Smooth muscle cell (in vitro differentiated cells): ENCODE measurements around the gene OR52J3. TPM values are rescaled to one million over a fixed set of nuclear protein-coding genes. Genes with fewer than 3 reads are reported as not detected.
A peak's percentile ranks its signal among the peaks of the same experiment; 100 is the strongest.

Experiments
- DNase-seq: peaks from one replicate; lab custom pipeline; 2025; ENCODE audit not compliant: unreplicated experiment; lab: John Stamatoyannopoulos, UW
- H2AFZ ChIP-seq: fragments of 200-600 bp; sonication (generic); 2 replicates; pipeline ENCODE4 v1.6.0; 2016; ENCODE audit warnings: antibody characterized with exemption, low read depth, mild to moderate bottlenecking
- H3F3A ChIP-seq: fragments of 200-600 bp; sonication (generic); 2 replicates; pipeline ENCODE4 v1.6.0; 2017; ENCODE audit warnings: antibody characterized with exemption, low read depth
- H3K27ac ChIP-seq: fragments of 200-600 bp; sonication (generic); 2 replicates; pipeline ENCODE4 v1.5.1; 2016; ENCODE audit warnings: low read depth, mild to moderate bottlenecking
- H3K27me3 ChIP-seq: fragments of 200-600 bp; sonication (generic); 2 replicates; pipeline ENCODE4 v1.6.1; 2016; ENCODE audit warnings: low read depth, mild to moderate bottlenecking
- H3K36me3 ChIP-seq: fragments of 200-600 bp; sonication (generic); 2 replicates; pipeline ENCODE4 v1.5.1; 2016; ENCODE audit warnings: low read depth
- H3K4me1 ChIP-seq: fragments of 200-600 bp; sonication (generic); 2 replicates; pipeline ENCODE4 v1.5.1; 2016; ENCODE audit warnings: low read depth
- H3K4me2 ChIP-seq: fragments of 200-600 bp; sonication (generic); 2 replicates; pipeline ENCODE4 v1.6.0; 2016; ENCODE audit warnings: mild to moderate bottlenecking
- H3K4me3 ChIP-seq: fragments of 200-600 bp; sonication (generic); 2 replicates; pipeline ENCODE4 v1.5.1; 2016; ENCODE audit warnings: mild to moderate bottlenecking
- H3K79me2 ChIP-seq: fragments of 200-600 bp; sonication (generic); 2 replicates; pipeline ENCODE4 v1.6.0; 2016; ENCODE audit warnings: low read depth, mild to moderate bottlenecking
- H3K9ac ChIP-seq: fragments of 200-600 bp; sonication (generic); 2 replicates; pipeline ENCODE4 v1.6.0; 2016; ENCODE audit warnings: low read depth
- H3K9me3 ChIP-seq: fragments of 200-600 bp; sonication (generic); replicated peaks from 2 replicates; pipeline ENCODE4 v1.5.1; 2016; ENCODE audit warnings: low read depth
- H4K20me1 ChIP-seq: fragments of 200-600 bp; sonication (generic); 2 replicates; pipeline ENCODE4 v1.6.0; 2016; ENCODE audit warnings: low read depth
- CTCF ChIP-seq: fragments of 200-600 bp; sonication (generic); IDR thresholded peaks from 2 replicates; pipeline ENCODE4 v1.5.1; 2017; ENCODE audit warnings: borderline replicate concordance, mild to moderate bottlenecking, antibody characterized with exemption; ENCODE audit not compliant: insufficient read depth, poor library complexity, severe bottlenecking
- WGBS: methylation state at CpG from one replicate; pipeline ENCODE4 v1.1.7; 2016; ENCODE audit warnings: low lambda C conversion rate; 5-methylcytosine and 5-hydroxymethylcytosine counted together
- polyA plus RNA-seq: library from polyadenylated mRNA; unstranded; fragments of >200 nt; fragmentation: Nextera tagmentation; extraction: Ambion mirVana; gene quantifications from 2 replicates; pipeline ENCODE4 v1.2.1, GENCODE V29; 2016
- total RNA-seq: library from RNA; depleted of rRNA; stranded (reverse); fragments of >200 nt; gene quantifications from 2 replicates; pipeline ENCODE4 v1.2.3, GENCODE V29; 2014

The OR52J3 gene
- total RNA-seq (not detected in 2 replicates), polyA plus RNA-seq (not detected in 2 replicates)

- H3K27me3 ChIP-seq, result no peaks in the 10 kb centered on the region
- no peak for TF ChIP-seq CTCF
- no peaks in the 10 kb centered on the region for H3F3A ChIP-seq
- no peak within 1 kb of the TSS for H2AFZ ChIP-seq
- H3K9me3 ChIP-seq, result no peaks in the 10 kb centered on the region
- H3K4me3 ChIP-seq, result no peak within 1 kb of the TSS
- H3K36me3 ChIP-seq, result no peaks in the 10 kb centered on the region
- H3K79me2 ChIP-seq, result no peaks in the 10 kb centered on the region
- H3K27ac ChIP-seq, result no peak within 1 kb of the TSS
- WGBS, result 94% methylated on average over 1 of the region's 1 CpG
- H4K20me1 ChIP-seq, result no peaks in the 10 kb centered on the region
- H3K4me2 ChIP-seq, result no peak within 1 kb of the TSS
- DNase-seq, result no peak
- no peak within 1 kb of the TSS for H3K9ac ChIP-seq
- H3K4me1 ChIP-seq, result no peaks in the 10 kb centered on the region
Observed at GRCh38 chr11:5046226-5046625, at the start of gene OR52J3. Gene OR52J3 (plus strand): TSS chr11:5046526. CDS start chr11:5046526, 0 bp downstream.

DNA sequence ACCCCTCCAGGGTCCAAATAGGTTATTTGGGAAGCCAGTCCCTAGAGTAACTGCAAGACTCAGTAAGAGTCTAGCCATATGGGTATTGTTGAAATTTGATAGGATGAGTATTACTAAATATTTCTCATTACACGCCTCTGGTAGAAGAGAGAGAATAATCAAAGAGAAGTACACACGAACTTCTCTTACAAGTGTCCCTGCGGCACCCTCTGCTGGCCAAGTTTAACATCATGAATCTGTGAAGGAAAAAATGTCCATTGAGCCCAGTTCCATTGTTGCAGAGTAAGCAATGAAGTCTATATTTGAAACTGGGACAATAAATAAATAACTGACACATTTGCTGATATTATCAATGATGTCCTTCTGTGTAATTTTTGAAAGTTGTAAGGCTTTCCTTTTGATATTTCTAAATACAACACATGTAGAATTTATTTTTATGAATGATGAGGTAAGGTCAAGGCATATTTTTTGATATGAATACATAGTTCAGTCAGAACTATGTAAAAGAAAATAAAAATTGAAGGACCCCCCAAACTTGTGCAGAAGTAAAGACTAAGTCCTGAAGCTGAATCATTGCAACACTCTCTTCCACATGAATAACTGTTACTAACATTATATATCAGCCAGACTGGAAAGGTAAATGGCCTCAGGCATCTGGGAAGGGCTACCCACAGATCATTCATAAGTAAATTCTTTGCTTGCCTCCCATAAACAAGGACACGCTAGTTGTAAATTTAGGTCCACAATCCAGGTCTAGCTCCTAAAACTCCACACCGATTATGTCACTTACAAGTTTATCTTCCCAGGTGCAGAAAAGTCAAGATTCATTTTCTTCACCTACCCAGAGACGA, 41.7 kb upstream of the OR52J3 start:
- Histone ChIP-seq H3K4me3 (no peak overlapping the region), H3K4me1 (no peaks in the 10 kb centered on the region), H3K27ac (no peak overlapping the region), H2AFZ (no peak overlapping the region), H3K4me2 (no peak overlapping the region), H3K9me3 (no peaks in the 10 kb centered on the region), H3K27me3 (peaks cover 6% of the 10 kb centered on the region), H3K9ac (no peak overlapping the region), H3K36me3 (no peaks in the 10 kb centered on the region), H3K79me2 (no peaks in the 10 kb centered on the region), H3F3A (no peaks in the 10 kb centered on the region), H4K20me1 (no peaks in the 10 kb centered on the region)
- no peak for DNase-seq
- WGBS, result 41% methylated on average over 6 of the region's 6 CpGs
- TF ChIP-seq CTCF, result peak; percentile 75

- H3K79me2 ChIP-seq, result no peaks in the 10 kb centered on the region
- H3K36me3 ChIP-seq, result no peaks in the 10 kb centered on the region
- no peak overlapping the region for H3K27ac ChIP-seq
- no peaks in the 10 kb centered on the region for H3F3A ChIP-seq
- H4K20me1 ChIP-seq, result no peaks in the 10 kb centered on the region
- H3K27me3 ChIP-seq, result peaks cover 11% of the 10 kb centered on the region
- H3K4me3 ChIP-seq, result no peak overlapping the region
- no peak overlapping the region for H3K9ac ChIP-seq
- H3K4me2 ChIP-seq, result no peak overlapping the region
- TF ChIP-seq CTCF, result no peak
- no peaks in the 10 kb centered on the region for H3K4me1 ChIP-seq
- no peak for DNase-seq
- no peak overlapping the region for H2AFZ ChIP-seq
- WGBS, result 65% methylated on average over 2 of the region's 2 CpGs
- H3K9me3 ChIP-seq, result no peaks in the 10 kb centered on the region
Observed at GRCh38 chr11:5007561-5007960, 38.8 kb upstream of the OR52J3 start.

GRCh38 chr11:5011254-5011653, 35.1 kb upstream of the OR52J3 start:
- no peak for TF ChIP-seq CTCF
- Histone ChIP-seq H3K9me3 (no peaks in the 10 kb centered on the region), H3K4me2 (no peak overlapping the region), H3K27me3 (peaks cover 7% of the 10 kb centered on the region), H3K4me1 (no peaks in the 10 kb centered on the region), H3K4me3 (no peak overlapping the region), H4K20me1 (no peaks in the 10 kb centered on the region), H3K27ac (no peak overlapping the region), H2AFZ (no peak overlapping the region), H3K36me3 (no peaks in the 10 kb centered on the region), H3K79me2 (no peaks in the 10 kb centered on the region), H3K9ac (no peak overlapping the region), H3F3A (no peaks in the 10 kb centered on the region)
- no peak for DNase-seq
- WGBS, result 78% methylated on average over 8 of the region's 8 CpGs
